DMS153 (cell line): ENCODE measurements around the gene MAGI2.

Experiments
- DNase-seq: peaks from one replicate; lab custom pipeline; 2025; lab: John Stamatoyannopoulos, UW

MAGI2 gene

GRCh38 chr7:79245623-79246249, 207.7 kb downstream of the MAGI2 start:
- DNase-seq, result no peak

- DNase-seq, result no peak
Observed at GRCh38 chr7:79244482-79244881, 209.0 kb downstream of the MAGI2 start.

GRCh38 chr7:79241288-79242060, 212.0 kb downstream of the MAGI2 start:
- no peak for DNase-seq

- no peak for DNase-seq
Observed at GRCh38 chr7:79240413-79240812, 213.1 kb downstream of the MAGI2 start.

GRCh38 chr7:79236352-79237028, 217.0 kb downstream of the MAGI2 start:
- peak; percentile 30 for DNase-seq

- DNase-seq, result peak; percentile 44
Observed at GRCh38 chr7:79227044-79227443, 226.4 kb downstream of the MAGI2 start.

- DNase-seq, result no peak
Observed at GRCh38 chr7:79221211-79221610, 232.3 kb downstream of the MAGI2 start.

- DNase-seq, result no peak
Observed at GRCh38 chr7:79217976-79218626, 235.4 kb downstream of the MAGI2 start.

- DNase-seq, result no peak
Observed at GRCh38 chr7:79217468-79217867, 236.0 kb downstream of the MAGI2 start.

- no peak for DNase-seq
Observed at GRCh38 chr7:79216236-79216635, 237.2 kb downstream of the MAGI2 start.

GRCh38 chr7:79212334-79212733, 241.1 kb downstream of the MAGI2 start:
- DNase-seq, result no peak

GRCh38 chr7:79211724-79212123, 241.7 kb downstream of the MAGI2 start:
- DNase-seq, result no peak

- no peak for DNase-seq
Observed at GRCh38 chr7:79199961-79200360, 253.5 kb downstream of the MAGI2 start.

GRCh38 chr7:79199266-79199665, 254.2 kb downstream of the MAGI2 start:
- DNase-seq, result no peak

GRCh38 chr7:79185605-79186004, 267.9 kb downstream of the MAGI2 start:
- DNase-seq, result no peak

- no peak for DNase-seq
Observed at GRCh38 chr7:79182283-79182682, 271.2 kb downstream of the MAGI2 start.

- no peak for DNase-seq
Observed at GRCh38 chr7:79180533-79180932, 272.9 kb downstream of the MAGI2 start.

- peak; percentile 4 for DNase-seq
Observed at GRCh38 chr7:79176859-79177477, 276.5 kb downstream of the MAGI2 start.

- no peak for DNase-seq
Observed at GRCh38 chr7:79175374-79175773, 278.1 kb downstream of the MAGI2 start.

GRCh38 chr7:79165225-79165624, 288.2 kb downstream of the MAGI2 start:
- no peak for DNase-seq

- DNase-seq, result no peak
Observed at GRCh38 chr7:79159040-79159664, 294.3 kb downstream of the MAGI2 start.

- DNase-seq, result no peak
Observed at GRCh38 chr7:79157281-79157680, 296.2 kb downstream of the MAGI2 start.
